PC-3 (cell line): ENCODE data around the gene CD2AP. TPM values are rescaled to one million over a fixed set of nuclear protein-coding genes. Genes with fewer than 3 reads are reported as not detected.

Experiments used
- ATAC-seq: fragments of 200-7000 bp; cut with Tn5 transposase; 2 replicates; pipeline ENCODE4 v1.9.1; 2020; ENCODE audit warnings: mild to moderate bottlenecking, moderate library complexity
- BruUV-seq: library from RNA; stranded (reverse); fragments of 400-500 nt; replicated peaks from 2 replicates; lab custom pipeline; 2021; lab: Mats Ljungman, UMichigan
- CTCF ChIA-PET: fragments of 300-600 bp; sonication (Branson Sonifier 250); formaldehyde crosslinking; loops from one replicate; lab custom pipeline; 2022; ENCODE audit warnings: antibody characterized with exemption; lab: Charles Lee
- POLR2A ChIA-PET: fragments of 300-600 bp; sonication (Branson Sonifier 250); formaldehyde crosslinking; loops from one replicate; lab custom pipeline; 2022; ENCODE audit warnings: antibody characterized with exemption; ENCODE audit not compliant: unreplicated experiment; lab: Charles Lee
- DNase-seq: peaks from one replicate; pipeline ENCODE4 v3.0.0-alpha.2; 2015
- H2AFZ ChIP-seq: fragments of 300-600 bp; sonication (generic); 2 replicates; pipeline ENCODE4 v1.6.0; 2016; ENCODE audit warnings: antibody characterized with exemption, low read length
- H3F3A ChIP-seq: fragments of 300-600 bp; sonication (generic); one replicate; pipeline ENCODE4 v1.6.0; 2017; ENCODE audit warnings: antibody characterized with exemption, low read length, control low read depth, mild to moderate bottlenecking; ENCODE audit not compliant: unreplicated experiment
- H3K27ac ChIP-seq: fragments of 300-600 bp; sonication (generic); 2 replicates; pipeline ENCODE4 v1.5.1; 2016; ENCODE audit warnings: mild to moderate bottlenecking, low read length
- H3K27me3 ChIP-seq: fragments of 300-600 bp; sonication (generic); 2 replicates; pipeline ENCODE4 v1.6.1; 2016; ENCODE audit warnings: low read length, mixed read lengths
- H3K36me3 ChIP-seq: fragments of 300-600 bp; sonication (generic); 2 replicates; pipeline ENCODE4 v1.6.1; 2016; ENCODE audit warnings: low read depth, mixed run types, low read length, mixed read lengths
- H3K4me1 ChIP-seq: fragments of 300-600 bp; sonication (generic); 2 replicates; pipeline ENCODE4 v1.5.1; 2016; ENCODE audit warnings: low read length; ENCODE audit not compliant: insufficient read depth
- H3K4me2 ChIP-seq: fragments of 300-600 bp; sonication (generic); 2 replicates; pipeline ENCODE4 v1.6.0; 2016; ENCODE audit warnings: low read length
- H3K4me3 ChIP-seq: fragments of 300-600 bp; sonication (generic); 2 replicates; pipeline ENCODE4 v1.5.1; 2016; ENCODE audit warnings: mild to moderate bottlenecking, low read length, mixed read lengths
- H3K79me2 ChIP-seq: fragments of 300-600 bp; sonication (generic); 2 replicates; pipeline ENCODE4 v1.6.1; 2017; ENCODE audit warnings: low read length, mixed read lengths
- H3K9ac ChIP-seq: fragments of 300-600 bp; sonication (generic); 2 replicates; pipeline ENCODE4 v1.6.0; 2016; ENCODE audit warnings: mild to moderate bottlenecking, low read length
- H3K9me2 ChIP-seq: fragments of 300-600 bp; sonication (generic); replicated peaks from 2 replicates; pipeline ENCODE4 v1.6.1; 2016; ENCODE audit warnings: mixed run types, low read length, mixed read lengths
- H3K9me3 ChIP-seq: fragments of 300-600 bp; sonication (generic); 2 replicates; pipeline ENCODE4 v1.6.1; 2016; ENCODE audit warnings: low read length, mixed read lengths
- H4K20me1 ChIP-seq: fragments of 300-600 bp; sonication (generic); 2 replicates; pipeline ENCODE4 v1.6.1; 2016; ENCODE audit warnings: low read length, mixed read lengths
- CTCF ChIP-seq: fragments of 300-600 bp; sonication (generic); conservative IDR thresholded peaks from 2 replicates; pipeline ENCODE4 v1.5.1; 2017; ENCODE audit warnings: antibody characterized with exemption, low read depth, mild to moderate bottlenecking, low read length
- EZH2 ChIP-seq: fragments of 300-600 bp; sonication (generic); IDR thresholded peaks from one replicate; pipeline ENCODE4 v1.6.1; 2017; ENCODE audit warnings: antibody characterized with exemption, mild to moderate bottlenecking, low read length; ENCODE audit not compliant: unreplicated experiment
- EZH2phosphoT487 ChIP-seq: fragments of 300-600 bp; sonication (generic); IDR thresholded peaks from 2 replicates; pipeline ENCODE4 v1.6.1; 2018; ENCODE audit warnings: mild to moderate bottlenecking, antibody characterized with exemption, low read length, borderline replicate concordance
- intact Hi-C: fragments of 100-400 bp; cut with micrococcal nuclease; formaldehyde crosslinking; loops from 2 replicates; pipeline ENCODE4 v1.9.0; 2023
- total RNA-seq: library from RNA; depleted of rRNA; stranded (reverse); fragments of >200 nt; gene quantifications from 2 replicates; pipeline ENCODE4 v1.2.3, GENCODE V29; 2014

Gene CD2AP
- total RNA-seq, 1 experiment from 2014 or later = 16.2 TPM

GRCh38 chr6:47587493-47587892 lies 109.9 kb downstream of the CD2AP start:
- no TSS peak for BruUV-seq
- no peak overlapping the region for H3K27ac ChIP-seq
- no peak overlapping the region for H3K4me2 ChIP-seq
- H3K27me3 ChIP-seq = no peaks in the 10 kb centered on the region
- ChIA-PET POLR2A (interaction anchor here (0.8 kb wide), 1 partner anchor 504 kb away, joined by 3 read pairs; no protein-coding TSS in a partner anchor), CTCF (no interaction called here)
- no peaks in the 10 kb centered on the region for H3K4me1 ChIP-seq
- H3K79me2 ChIP-seq = no peaks in the 10 kb centered on the region
- H2AFZ ChIP-seq = no peak overlapping the region
- H3K36me3 ChIP-seq = peaks cover 14% of the 10 kb centered on the region
- no peak overlapping the region for H3K4me3 ChIP-seq
- no peak for ATAC-seq
- no peak overlapping the region for H3K9ac ChIP-seq
- no peaks in the 10 kb centered on the region for H3F3A ChIP-seq
- TF ChIP-seq CTCF (no peak), EZH2 (no peak), EZH2phosphoT487 (no peak)
- H3K9me3 ChIP-seq = no peaks in the 10 kb centered on the region
- intact Hi-C loops = no loop called here
- no peaks in the 10 kb centered on the region for H3K9me2 ChIP-seq
- no peaks in the 10 kb centered on the region for H4K20me1 ChIP-seq
- peak; percentile 12 for DNase-seq

- Histone ChIP-seq H3K9me3 (no peaks in the 10 kb centered on the region), H3K4me1 (peaks cover 12% of the 10 kb centered on the region), H3K4me3 (no peak overlapping the region), H3K27ac (no peak overlapping the region), H2AFZ (no peak overlapping the region), H3K9ac (no peak overlapping the region), H3K27me3 (no peaks in the 10 kb centered on the region), H4K20me1 (no peaks in the 10 kb centered on the region; the same call in 1 of the 2 replicates), H3F3A (no peaks in the 10 kb centered on the region), H3K36me3 (peaks cover 14% of the 10 kb centered on the region), H3K4me2 (no peak overlapping the region), H3K79me2 (no peaks in the 10 kb centered on the region), H3K9me2 (no peaks in the 10 kb centered on the region)
- CTCF ChIA-PET = no interaction called here
- no peak for ATAC-seq
- DNase-seq = no peak
- intact Hi-C loops = loop anchor here (10.0 kb wide), 1 partner anchor 107 kb away; no protein-coding TSS in a partner anchor
- POLR2A ChIA-PET = interaction anchor here (0.6 kb wide), 1 partner anchor 18 kb away, joined by 3 read pairs; no protein-coding TSS in a partner anchor
- TF ChIP-seq EZH2 (no peak), CTCF (no peak), EZH2phosphoT487 (no peak)
- no TSS peak for BruUV-seq
Measured at GRCh38 chr6:47592131-47592840, 114.7 kb downstream of the CD2AP start.

GRCh38 chr6:47593979-47594378 lies 116.4 kb downstream of the CD2AP start:
- ATAC-seq = no peak
- Histone ChIP-seq H3K4me1 (peaks cover 12% of the 10 kb centered on the region), H3K9ac (no peak overlapping the region), H3F3A (no peaks in the 10 kb centered on the region), H3K27ac (no peak overlapping the region), H4K20me1 (no peaks in the 10 kb centered on the region; the same call in 1 of the 2 replicates), H3K79me2 (no peaks in the 10 kb centered on the region), H3K9me3 (no peaks in the 10 kb centered on the region), H3K4me3 (no peak overlapping the region), H2AFZ (no peak overlapping the region), H3K4me2 (no peak overlapping the region), H3K27me3 (no peaks in the 10 kb centered on the region), H3K36me3 (peaks cover 14% of the 10 kb centered on the region), H3K9me2 (no peaks in the 10 kb centered on the region)
- BruUV-seq = no TSS peak
- CTCF ChIA-PET = no interaction called here
- intact Hi-C loops = loop anchor here (10.0 kb wide), 1 partner anchor 109 kb away; no protein-coding TSS in a partner anchor
- TF ChIP-seq CTCF (no peak), EZH2 (no peak), EZH2phosphoT487 (no peak)
- POLR2A ChIA-PET = no interaction called here
- no peak for DNase-seq
